HG03558 (cell line): ENCODE measurements around the gene OSER1.

ENCODE experiments used
- ATAC-seq: cut with Tn5 transposase; IDR thresholded peaks from one replicate; pipeline ENCODE4 v1.9.1; 2021; ENCODE audit warnings: moderate number of reproducible peaks; ENCODE audit not compliant: unreplicated experiment; ENCODE audit errors: extremely low read depth

Gene OSER1

DNA sequence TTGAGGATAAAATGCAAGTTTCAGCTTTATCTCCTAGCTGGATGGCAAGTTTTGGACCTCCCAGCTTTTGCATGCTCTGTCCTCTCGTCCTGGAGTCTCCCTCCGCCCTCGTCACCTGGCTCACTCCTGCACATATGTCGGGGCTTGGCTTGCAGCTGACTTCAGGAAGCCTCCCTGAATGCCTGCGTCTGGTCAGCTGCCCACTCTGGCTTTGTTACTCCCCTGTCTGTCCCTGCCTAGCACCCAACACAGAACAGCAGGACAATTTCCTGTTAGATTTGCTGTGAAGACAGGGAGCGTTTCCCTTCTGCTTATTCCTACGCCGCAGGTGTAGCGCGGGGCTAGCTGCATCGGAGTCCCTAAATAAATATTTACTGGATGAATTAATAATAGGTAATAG, 29.0 kb downstream of the OSER1 start:
- no peak for ATAC-seq

DNA sequence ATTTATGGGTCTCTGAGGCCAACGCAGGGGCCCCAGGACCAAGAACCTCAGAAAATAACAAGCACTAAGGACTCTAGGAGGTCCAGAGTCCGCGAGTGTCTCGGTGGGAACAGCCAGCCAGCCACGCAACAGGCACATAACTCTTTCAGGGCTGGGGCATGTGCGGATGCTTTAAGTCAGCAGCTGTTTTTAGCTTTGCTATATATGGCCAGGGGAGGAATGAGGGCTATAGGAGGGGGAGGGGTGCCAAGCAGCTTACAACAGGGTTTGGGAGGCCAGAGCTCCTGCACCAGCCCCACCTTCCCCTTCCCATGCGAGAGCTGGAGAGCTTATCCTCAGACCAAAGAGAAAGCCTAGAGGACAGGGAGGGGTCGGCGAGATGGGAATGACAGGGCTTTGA, 29.8 kb downstream of the OSER1 start:
- no peak for ATAC-seq

DNA sequence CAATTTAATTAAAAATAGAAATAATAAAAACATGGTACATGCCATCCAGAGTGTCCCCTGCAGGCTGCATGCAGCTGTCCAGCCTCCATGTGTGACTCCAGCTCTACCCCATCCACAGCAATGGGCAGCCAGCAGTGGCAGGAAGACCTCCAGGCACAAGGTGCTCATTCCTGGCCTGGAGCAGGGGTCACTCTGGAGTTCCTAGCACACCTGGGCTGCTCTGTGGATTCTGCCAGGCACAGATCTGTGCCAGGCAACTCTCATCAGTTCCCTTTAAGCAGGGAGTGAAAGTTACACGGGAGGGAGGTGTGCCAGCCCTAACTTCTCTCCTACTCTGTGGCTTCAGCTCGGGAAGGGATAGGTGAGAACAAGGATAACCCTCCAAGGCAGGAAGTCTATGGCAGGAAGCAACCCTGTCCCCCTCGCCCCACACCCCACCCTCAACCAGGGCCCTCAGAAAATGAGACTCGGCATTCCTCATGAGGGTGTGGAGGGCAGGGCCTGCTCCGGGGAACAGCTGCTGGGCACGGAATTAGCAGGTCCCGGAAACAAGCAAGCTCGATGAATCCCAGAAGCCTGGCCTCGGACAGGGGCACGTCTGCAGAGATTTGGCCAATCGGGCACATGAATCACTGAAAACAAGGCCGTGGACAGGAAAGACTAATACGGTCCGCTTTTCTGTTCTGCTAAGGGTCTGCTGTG, 33.6 kb downstream of the OSER1 start:
- no peak for ATAC-seq

DNA sequence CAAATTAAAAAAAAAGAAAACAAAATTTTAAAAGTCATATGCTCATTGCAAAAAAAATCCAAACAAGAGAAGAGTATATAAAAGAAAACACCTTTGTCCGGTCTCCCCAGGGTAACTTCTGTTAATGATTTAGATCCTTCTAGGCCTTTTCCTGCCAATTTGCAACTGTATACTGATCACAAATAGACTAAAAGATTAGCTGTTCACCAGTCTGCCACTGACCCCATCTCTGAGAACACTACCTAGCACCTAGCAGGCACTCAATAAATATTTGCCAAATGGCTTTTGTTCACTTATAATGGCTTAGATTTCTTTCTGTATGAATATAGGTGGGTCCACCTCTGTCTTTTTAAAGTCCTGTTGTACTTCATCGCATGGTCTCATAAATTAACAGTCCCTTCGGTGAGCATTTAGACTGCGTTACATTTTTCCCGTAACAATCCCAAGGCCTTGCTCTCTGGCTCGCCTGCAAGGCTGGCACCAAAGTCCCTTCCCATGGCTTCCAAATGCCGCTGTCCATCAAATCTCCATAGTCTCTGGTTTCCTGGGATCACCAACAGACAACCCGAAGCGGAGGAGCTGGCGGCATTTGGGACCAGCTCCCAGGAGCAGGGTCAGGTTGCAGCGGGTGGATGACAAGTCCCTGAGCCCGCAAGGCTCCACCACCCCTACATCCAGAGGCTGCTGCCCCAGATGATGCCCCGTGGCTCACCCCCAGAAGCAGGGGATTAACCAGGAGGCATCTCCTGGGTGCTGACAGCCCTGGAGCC, 35.4 kb downstream of the OSER1 start:
- no peak for ATAC-seq

DNA sequence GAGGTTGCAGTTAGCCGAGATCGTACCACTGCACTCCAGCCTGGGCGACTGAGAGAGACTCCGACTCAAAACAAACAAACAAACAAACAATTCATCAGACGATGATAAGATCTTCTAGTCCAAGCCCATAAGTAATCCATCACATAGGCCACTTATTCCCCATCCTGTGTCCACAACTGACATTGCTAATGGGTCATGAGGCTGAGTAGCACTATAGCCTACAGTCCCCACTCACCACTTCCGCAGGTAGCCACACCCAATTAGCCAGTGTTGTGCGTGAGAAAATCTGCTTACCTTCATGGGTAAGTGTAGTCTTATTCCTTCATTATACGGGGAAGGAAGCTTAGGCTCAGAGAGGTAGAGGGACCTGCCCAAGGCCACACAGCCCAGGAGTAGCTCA, 36.7 kb downstream of the OSER1 start:
- no peak for ATAC-seq

DNA sequence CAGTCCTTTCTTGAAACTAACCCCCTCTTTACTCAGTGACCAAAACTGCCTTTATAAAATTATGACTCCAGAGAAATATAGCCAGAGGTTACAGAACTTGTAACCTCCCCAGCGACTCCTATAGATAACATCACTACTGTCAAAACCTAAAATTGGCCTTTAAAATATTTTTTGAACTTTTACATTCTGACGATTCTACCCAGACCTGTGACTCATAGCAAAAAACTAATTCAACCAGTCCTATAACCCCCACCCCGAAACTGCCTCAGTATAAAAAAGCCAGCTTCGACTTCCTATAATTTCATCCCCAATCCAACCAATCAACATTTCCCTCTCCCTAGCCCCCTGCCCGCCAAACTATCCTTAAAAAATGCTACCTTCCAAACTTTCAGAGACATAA, 37.5 kb downstream of the OSER1 start:
- ATAC-seq = no peak

DNA sequence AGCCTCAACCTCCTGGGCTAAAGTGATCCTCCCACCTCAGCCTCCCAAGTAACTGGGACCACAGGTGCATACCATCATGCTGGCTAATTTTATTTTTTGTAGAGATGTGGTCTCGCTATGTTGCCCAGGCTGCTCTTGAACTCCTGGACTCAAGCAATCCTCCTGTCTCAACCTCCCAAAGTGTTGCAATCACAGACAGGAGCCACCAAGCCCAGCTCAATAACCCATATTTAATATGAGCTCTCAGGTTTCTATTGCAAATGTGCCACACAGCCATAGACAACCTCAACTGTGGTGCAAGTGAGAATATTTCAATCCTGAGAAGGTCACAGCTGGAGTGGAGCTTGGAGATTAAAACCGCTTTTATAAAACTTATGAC, 38.0 kb downstream of the OSER1 start:
- no peak for ATAC-seq

DNA sequence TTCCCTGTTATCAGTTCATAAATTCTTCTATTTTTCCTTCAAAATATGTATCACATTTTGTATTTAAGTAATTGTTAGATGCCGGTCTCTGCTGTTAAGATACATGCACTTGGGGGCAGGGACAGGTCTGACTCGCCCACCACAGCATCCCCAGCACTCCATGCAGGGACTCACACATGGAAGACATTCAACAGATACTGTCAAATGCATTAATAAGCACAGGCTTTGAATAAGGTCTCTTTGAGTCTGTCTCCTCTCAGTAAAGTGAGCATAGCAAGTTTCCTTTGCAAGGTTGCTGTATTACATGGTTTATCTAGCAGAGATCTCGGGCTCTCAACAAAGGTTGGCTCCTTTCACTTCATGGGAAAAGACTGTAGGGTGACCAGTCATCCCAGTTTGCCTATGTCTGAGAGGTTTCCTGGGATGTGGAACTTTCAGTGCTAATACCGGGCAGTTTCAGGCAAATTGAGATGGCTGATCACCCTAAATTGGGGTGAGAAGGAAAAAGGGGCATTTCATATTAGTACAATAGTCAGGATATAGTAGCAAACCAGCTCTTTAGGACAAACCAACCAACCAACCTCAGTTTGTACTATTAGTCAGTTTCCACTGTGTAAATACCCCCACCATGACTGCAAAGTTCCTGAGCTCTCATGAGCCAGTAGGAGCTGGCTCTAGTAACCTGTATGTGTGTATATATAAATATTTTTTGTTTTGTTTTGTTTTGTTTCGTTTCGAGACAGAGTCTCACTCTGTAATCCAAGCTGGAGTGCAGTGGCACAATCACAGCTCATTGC, 38.6 kb downstream of the OSER1 start:
- no peak for ATAC-seq

DNA sequence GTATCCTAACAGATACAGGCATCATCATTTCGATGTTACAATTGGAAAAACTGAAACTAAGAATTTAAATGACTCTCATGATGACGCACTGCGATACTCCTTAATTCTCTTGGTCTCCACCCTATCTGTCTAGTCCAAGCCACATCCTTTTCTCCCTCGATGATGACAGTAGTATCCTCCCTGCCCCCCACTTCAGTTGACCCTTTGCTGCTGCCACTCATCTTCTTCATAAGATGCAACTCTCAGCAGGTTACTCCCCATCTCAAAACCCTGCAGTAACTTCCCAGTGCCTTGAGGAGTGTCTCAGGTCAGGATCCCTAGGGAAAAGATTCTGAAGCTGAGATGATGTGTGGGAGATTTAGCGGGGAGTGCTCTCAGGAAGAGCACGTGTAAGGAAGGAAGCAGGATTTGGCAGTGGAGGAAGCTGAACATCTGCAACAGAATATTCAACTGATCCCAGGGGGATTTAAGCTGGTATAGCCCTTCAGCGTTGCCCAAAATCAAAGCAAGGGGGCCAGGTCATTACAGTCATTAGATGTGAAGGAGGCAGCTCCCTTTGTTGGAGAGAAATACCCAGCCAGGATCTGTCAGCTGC, 39.7 kb downstream of the OSER1 start:
- ATAC-seq = no peak

DNA sequence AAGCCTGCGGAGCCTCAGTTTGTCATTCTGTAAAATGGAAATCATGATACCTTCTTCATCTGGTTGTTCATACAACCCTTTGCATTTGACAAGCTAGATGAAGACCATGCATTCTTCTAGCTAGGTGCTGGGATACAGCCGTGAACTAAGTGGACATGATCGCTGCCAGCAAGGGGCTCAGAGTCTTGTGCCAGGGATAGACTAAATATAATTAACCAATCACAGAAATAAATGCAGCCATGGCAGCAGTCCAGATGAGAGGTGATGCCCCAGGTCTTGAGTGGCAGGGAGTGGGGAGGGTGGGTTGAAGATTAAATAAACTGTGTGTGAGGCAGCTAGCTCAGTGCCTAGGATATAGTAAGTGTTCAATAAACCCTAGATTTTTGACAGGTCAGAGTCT, 42.8 kb downstream of the OSER1 start:
- ATAC-seq = no peak

DNA sequence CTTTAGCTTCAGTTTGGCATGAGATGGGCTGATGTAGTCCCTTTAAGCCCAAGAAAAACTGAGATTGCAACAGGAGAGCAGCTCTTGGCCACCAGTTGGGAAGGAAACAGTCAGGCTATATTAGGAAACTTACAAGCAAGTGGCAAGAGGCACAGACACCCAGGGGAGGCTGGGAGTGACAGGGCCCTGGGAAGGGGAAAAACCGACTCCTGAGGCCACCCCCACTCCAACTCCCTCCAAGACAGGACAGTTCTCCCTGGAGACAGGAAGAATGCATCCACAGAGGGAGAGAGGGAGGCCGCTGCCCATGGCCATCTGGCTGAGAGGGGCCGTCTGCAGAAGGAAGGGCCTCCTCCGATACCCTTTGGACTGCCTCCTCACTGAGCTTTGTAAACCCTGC, 44.1 kb downstream of the OSER1 start:
- ATAC-seq = no peak

DNA sequence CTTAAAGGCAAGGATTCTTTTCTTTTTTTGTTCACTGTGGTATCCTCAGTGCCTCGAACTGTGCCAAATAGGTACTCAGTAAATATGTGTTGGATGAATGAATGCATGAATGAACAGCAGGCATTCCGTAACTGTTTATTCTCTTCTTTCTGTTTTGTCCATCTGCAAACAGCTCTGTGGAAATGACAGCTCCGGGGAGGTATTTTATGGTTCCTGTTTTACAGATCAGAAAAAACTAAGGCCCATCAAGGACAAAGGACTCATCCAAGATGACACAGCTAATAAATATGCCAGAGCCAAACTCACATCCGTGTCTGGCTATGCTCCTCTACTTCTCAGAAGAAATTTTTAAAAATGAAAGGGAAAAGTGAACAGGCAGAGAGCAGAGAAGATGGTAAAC, 44.6 kb downstream of the OSER1 start:
- no peak for ATAC-seq

DNA sequence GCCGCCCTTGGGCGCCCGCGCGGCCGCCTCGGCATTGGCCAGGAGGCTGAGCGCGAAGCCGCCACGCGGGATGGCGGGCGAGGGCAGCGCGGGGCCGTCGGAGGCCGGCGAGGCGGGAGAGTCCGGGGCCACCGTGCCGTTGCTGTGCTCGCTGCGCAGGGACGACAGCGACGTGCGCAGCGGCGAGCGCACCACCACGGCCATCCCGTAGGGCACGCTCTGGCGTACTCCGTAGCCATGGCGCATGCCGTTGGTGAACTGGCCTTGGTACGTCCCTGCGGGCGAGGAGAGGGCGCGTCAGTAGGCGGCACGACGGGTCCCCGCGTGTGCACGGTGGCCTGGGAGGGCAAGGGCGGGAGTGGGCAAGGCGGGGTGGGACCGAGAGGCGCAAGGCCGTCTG, 50.4 kb downstream of the OSER1 start:
- ATAC-seq = no peak

DNA sequence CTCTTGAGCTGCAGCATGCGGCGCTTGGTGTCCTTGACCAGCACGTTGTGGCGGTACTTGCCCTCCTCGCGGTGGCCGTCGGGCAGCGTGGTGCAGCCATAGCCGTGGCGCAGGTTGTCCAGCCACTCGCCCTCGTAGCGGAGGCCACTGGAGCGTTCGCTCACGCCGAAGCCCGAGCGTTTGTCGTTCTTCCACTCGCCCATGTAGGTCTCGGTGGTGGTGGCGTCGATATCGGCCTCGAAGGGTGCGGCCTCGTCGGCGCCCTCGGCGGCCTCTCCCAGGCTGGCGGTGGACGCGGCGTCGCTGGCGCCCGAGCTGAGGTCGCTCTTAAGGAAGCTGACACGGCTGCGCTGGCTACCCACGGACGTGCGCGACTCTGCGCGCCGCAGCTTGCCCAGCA, 50.9 kb downstream of the OSER1 start:
- no peak for ATAC-seq

DNA sequence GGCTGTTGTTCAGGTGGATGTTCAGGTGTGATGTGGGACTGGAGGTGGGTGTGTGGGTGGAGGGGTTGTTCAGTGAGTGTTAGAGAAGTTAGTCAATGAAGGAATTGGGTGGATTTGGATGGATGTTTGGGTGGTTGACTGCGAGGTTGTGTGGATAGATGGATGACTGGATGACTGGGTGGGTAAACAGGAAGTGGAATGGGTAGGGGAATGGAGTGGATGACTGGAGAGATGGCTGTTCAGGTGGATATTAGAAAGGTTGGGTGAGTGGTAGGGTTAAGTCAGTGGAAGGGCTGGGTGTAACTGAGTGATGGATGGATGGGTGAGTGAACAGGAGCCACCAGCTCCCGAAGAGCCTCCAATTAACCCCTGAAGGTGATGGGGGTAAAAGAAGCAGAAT, 51.4 kb downstream of the OSER1 start:
- ATAC-seq = no peak

DNA sequence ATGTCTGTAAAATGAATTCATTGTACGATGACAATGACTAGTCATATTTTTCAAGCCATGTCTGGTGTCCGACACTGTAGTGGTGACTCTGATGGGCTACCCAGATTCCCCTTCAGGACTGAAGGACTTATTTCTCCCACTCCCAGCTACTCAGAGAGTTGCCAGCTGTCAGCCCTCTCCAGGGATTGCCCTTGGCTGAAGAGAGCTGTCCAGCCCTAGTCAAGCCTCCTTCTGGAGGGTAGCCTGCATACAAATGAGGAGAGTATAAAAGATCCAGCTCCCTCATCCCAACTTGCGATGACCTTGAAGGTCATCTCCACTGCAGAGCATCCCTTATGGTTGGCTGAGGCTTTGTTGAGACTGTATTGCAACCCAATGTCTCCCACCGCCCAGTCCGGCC, 53.5 kb downstream of the OSER1 start:
- ATAC-seq = no peak

DNA sequence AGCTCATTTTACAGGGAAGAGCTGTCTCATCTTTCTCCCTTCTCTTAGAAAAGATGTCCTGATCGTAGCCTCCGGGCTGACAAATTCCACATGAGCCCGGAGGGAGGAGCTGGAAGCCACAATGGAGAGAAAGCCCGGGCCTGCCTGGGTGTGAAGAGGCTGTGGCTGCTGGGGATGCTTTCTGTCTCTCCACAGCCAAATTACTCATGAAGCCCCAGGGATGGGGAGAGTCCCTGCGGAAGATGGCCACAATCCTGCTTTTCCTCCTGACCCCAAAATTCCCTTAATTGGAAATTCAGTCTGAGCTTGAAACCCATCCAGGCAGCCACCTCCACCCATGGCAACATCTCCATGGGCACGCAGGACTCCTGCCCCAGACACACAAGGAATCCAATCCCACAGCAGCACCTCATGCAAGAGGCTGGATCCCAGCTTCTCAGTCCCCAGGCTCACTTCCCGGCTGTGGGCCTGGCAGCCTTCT, 56.0 kb downstream of the OSER1 start:
- ATAC-seq = no peak

DNA sequence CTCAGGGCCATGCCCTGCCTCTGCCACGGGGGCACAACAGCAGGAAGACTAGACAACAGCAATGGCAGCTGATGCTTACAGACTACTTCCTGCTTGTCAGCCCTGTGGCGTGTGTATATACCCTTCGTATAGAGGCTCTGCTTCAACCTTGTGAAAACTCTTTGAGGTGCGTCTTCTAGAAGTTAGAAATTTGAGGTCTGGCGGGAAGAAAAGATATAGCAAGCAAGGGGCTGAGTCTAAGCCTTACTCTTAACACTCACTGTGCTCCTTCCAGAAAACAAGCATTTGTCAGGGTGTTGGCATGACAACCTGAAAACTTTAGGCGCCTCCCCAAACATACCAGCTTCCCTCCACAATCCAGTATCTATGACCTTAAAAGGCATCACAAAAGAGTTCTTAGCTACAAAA, 56.9 kb downstream of the OSER1 start:
- no peak for ATAC-seq

DNA sequence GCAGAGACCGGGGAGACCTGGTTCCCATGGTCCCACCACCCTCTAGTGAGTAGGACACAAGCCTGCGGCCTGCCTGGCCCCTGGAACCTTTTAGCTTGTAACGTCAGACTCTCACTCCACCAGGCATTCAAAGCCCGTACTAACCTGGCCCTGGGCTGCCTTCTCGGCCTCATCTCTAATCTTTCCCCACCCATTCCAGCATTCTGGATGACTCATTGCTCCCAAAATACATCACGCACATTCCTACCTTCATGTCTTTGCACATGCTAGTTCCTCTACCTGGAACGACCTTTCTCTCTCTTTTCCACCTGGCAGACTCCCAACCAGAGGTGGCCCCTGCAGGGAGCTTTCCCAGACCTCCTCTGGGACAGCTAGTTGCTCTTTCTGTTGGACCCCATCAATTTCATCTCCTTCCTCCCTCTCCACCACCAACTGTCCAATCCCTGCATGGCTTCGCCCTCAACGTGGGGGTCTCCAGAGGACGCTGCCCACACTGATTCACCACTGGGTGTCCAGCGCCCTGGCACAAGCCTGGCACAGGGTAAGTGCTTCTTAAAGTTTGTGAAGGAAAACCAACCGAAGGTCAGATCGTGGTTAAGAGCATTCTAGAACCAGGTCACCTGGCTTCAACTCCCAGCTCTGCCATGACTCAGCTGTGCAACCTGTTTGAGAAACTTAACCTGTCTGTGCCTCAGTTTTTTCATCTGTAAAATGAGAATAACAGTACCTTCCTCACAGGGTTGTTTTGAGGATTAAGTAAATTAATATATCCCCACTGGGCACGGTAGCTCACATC, 58.8 kb downstream of the OSER1 start:
- ATAC-seq = no peak

DNA sequence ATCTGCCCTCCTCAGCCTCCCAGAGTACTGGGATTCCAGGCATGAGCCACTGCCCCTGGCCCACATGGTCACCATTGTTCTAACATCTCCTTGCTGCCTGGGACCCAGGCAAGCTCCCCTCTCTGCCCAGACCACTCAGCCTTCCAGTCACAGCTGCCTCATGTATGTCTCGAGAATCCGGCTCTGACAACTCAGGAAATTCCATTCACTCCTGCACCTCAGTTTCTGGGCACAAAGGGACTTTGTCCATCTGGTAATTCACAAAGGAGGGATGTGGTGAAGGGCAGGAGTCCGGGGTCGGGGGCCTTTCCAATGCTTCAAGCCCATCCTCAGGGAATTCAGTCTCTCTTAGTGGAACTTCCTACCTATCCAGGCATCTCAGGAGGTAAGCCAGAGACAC, 64.3 kb downstream of the OSER1 start:
- no peak for ATAC-seq
